ENCODE data around the gene ERBB2.
A peak's percentile ranks its signal among the peaks of the same experiment; 100 is the strongest.

Gene ERBB2

GRCh38 chr17:39667262-39667944, 32.5 kb upstream of the ERBB2 start:
- Histone ChIP-seq H3K4me3 (IDR thresholded peaks at IDR 0.05; ENCODE audit: insufficient read depth, low read depth, low read length) (no peak overlapping the region), H3K27ac (no peak overlapping the region), H3K4me2 (no peak overlapping the region; the same call in 1 of the 2 replicates), H2AFZ (ENCODE audit: low read depth) (no peak overlapping the region), H3K27me3 (ENCODE audit: insufficient read depth, low read depth) (peaks cover 8% of the 10 kb centered on the region; the same call in 1 of the 2 replicates), H4K20me1 (ENCODE audit: insufficient read depth) (no peaks in the 10 kb centered on the region), H3K4me1 (ENCODE audit: low read depth, poor library complexity, severe bottlenecking) (no peaks in the 10 kb centered on the region), H3K36me3 (ENCODE audit: insufficient read depth) (no peaks in the 10 kb centered on the region), H3K79me2 (ENCODE audit: insufficient read depth, low read depth) (no peaks in the 10 kb centered on the region), H3K9ac (no peak overlapping the region)
- TF ChIP-seq CTCF (conservative IDR thresholded peaks at IDR 0.05; ENCODE audit: low read depth, low read length) = no peak

GRCh38 chr17:39667945-39668924, 31.6 kb upstream of the ERBB2 start, which contains the start of gene PNMT:
PNMT (plus strand) TSS chr17:39668453; CDS start chr17:39668476, 23 bp downstream.
- TF ChIP-seq CTCF (conservative IDR thresholded peaks at IDR 0.05; ENCODE audit: low read depth, low read length) = peak; percentile 82
- Histone ChIP-seq H3K27me3 (ENCODE audit: insufficient read depth, low read depth) (peaks cover 8% of the 10 kb centered on the region; the same call in 1 of the 2 replicates), H2AFZ (ENCODE audit: low read depth) (peak within 1 kb of the TSS; percentile 78), H3K4me1 (ENCODE audit: low read depth, poor library complexity, severe bottlenecking) (no peaks in the 10 kb centered on the region), H4K20me1 (ENCODE audit: insufficient read depth) (no peaks in the 10 kb centered on the region), H3K4me2 (peak within 1 kb of the TSS; percentile 48), H3K79me2 (ENCODE audit: insufficient read depth, low read depth) (no peaks in the 10 kb centered on the region), H3K27ac (no peak within 1 kb of the TSS), H3K36me3 (ENCODE audit: insufficient read depth) (no peaks in the 10 kb centered on the region), H3K4me3 (IDR thresholded peaks at IDR 0.05; ENCODE audit: insufficient read depth, low read depth, low read length) (no peak within 1 kb of the TSS), H3K9ac (peak within 1 kb of the TSS; percentile 74; the same call in 1 of the 2 replicates)

GRCh38 chr17:39669897-39670735, 29.7 kb upstream of the ERBB2 start:
- Histone ChIP-seq H2AFZ (ENCODE audit: low read depth) (no peak overlapping the region), H3K4me1 (ENCODE audit: low read depth, poor library complexity, severe bottlenecking) (no peaks in the 10 kb centered on the region), H3K79me2 (ENCODE audit: insufficient read depth, low read depth) (no peaks in the 10 kb centered on the region), H3K9ac (no peak overlapping the region), H3K27ac (no peak overlapping the region), H4K20me1 (ENCODE audit: insufficient read depth) (no peaks in the 10 kb centered on the region), H3K4me2 (no peak overlapping the region), H3K4me3 (IDR thresholded peaks at IDR 0.05; ENCODE audit: insufficient read depth, low read depth, low read length) (no peak overlapping the region), H3K36me3 (ENCODE audit: insufficient read depth) (no peaks in the 10 kb centered on the region), H3K27me3 (ENCODE audit: insufficient read depth, low read depth) (peaks cover 8% of the 10 kb centered on the region; the same call in 1 of the 2 replicates)
- TF ChIP-seq CTCF (conservative IDR thresholded peaks at IDR 0.05; ENCODE audit: low read depth, low read length) = no peak

GRCh38 chr17:39670746-39671145, 29.1 kb upstream of the ERBB2 start:
- Histone ChIP-seq H4K20me1 (ENCODE audit: insufficient read depth) (no peaks in the 10 kb centered on the region), H2AFZ (ENCODE audit: low read depth) (no peak overlapping the region), H3K4me1 (ENCODE audit: low read depth, poor library complexity, severe bottlenecking) (no peaks in the 10 kb centered on the region), H3K36me3 (ENCODE audit: insufficient read depth) (no peaks in the 10 kb centered on the region), H3K9ac (no peak overlapping the region), H3K79me2 (ENCODE audit: insufficient read depth, low read depth) (no peaks in the 10 kb centered on the region), H3K4me2 (no peak overlapping the region), H3K27me3 (ENCODE audit: insufficient read depth, low read depth) (peaks cover 8% of the 10 kb centered on the region; the same call in 1 of the 2 replicates), H3K4me3 (IDR thresholded peaks at IDR 0.05; ENCODE audit: insufficient read depth, low read depth, low read length) (no peak overlapping the region), H3K27ac (no peak overlapping the region)
- TF ChIP-seq CTCF (conservative IDR thresholded peaks at IDR 0.05; ENCODE audit: low read depth, low read length) = no peak
